GM12872 (cell line): Measurements from ENCODE around the gene RFX3.

Source experiments
- TF ChIP-seq, protein P1 (sequence below): IDR thresholded peaks from 3 replicates; pipeline ENCODE4 v1.5.1; 2011; ENCODE audit warnings: low read depth, mild to moderate bottlenecking, low read length, moderate library complexity; ENCODE audit not compliant: insufficient read depth

The RFX3 gene

DNA sequence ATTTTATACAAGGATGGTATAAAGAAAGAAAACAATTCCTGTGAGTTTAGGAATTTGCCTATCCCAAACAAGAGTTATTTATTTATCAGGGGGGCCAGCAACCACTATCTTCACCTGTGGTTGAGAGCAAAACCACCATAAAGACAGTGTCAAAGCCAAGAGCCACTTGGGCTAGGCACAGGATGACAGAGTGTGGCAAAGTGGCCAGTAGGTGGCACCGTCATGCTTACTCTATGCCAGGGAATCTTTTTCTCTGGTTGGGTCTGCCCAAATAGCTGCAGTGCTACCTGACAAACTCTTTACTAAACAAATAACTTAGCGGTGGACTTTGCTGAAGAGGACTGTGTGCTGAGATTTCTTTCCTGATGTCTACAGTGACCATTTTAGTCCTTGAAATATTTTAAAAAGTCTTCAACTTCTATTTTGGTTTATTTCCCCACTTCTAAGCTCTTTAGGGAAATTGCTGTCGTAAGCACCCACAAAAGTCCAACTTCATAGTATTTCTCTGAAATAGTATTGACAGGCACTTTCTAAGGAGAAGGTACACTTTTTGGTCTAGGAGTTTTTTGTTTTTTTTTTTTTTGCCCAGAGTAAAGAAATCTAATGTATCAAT lies 285.0 kb downstream of the RFX3 start:
- TF ChIP-seq, protein P1, sequence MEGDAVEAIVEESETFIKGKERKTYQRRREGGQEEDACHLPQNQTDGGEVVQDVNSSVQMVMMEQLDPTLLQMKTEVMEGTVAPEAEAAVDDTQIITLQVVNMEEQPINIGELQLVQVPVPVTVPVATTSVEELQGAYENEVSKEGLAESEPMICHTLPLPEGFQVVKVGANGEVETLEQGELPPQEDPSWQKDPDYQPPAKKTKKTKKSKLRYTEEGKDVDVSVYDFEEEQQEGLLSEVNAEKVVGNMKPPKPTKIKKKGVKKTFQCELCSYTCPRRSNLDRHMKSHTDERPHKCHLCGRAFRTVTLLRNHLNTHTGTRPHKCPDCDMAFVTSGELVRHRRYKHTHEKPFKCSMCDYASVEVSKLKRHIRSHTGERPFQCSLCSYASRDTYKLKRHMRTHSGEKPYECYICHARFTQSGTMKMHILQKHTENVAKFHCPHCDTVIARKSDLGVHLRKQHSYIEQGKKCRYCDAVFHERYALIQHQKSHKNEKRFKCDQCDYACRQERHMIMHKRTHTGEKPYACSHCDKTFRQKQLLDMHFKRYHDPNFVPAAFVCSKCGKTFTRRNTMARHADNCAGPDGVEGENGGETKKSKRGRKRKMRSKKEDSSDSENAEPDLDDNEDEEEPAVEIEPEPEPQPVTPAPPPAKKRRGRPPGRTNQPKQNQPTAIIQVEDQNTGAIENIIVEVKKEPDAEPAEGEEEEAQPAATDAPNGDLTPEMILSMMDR = peak; percentile 92

DNA sequence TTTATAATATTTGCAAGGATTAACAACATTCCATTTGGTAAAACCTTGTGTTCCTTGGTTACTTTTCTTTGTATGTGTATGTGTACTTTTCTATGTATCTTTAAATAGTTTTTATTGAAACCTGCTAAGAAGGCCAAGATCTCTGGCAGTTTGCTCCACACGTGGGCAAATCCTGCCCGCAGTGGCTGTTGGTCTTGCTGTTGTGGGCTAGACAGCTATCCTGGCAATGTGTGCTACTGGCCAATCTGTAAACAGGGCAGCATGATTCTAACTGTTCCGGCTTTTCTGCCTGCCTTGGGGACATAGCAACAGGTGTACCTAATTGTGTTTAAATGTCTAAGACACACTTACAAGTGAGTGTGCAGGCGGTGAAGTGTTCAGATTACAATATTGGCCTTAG lies 286.6 kb downstream of the RFX3 start:
- TF ChIP-seq, protein P1 = no peak

DNA sequence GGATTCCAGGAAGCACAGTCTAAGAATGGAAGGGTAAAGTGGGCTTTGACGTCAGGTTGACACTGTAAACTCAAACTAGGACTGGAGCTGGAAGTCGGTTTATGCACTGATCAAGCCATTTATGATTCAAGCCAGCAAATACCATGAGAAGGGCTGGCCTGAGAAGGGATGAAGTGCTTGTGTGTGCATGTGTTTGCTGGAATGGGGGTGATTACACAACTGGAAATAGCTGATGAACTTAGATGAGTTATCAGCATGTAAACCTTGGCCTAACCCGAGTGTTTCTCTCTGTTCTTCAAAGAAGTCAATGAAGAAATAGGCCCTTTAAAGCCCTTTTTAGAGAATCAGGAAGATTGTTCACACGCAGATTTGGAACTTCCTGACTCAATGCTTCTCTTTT lies 287.6 kb downstream of the RFX3 start:
- TF ChIP-seq, protein P1 = no peak

DNA sequence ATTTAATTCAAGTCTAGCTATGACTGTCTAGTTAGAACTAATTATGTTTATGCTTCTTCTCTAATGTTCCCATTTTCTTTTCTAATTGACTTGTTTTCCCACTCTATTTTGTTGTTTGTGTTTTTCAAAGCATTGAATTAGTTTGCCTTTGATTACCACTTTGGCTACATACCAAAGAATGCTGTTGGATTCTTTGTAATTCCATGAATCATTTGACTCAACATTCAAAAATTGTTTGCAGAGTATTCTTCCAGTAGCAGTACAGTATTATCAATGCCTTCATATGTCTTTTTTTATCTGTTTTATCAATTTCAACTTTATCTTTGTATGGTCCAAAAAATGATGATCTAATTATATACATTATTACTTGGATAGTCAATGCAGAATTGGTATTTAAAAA lies 288.7 kb downstream of the RFX3 start:
- TF ChIP-seq, protein P1 = no peak

DNA sequence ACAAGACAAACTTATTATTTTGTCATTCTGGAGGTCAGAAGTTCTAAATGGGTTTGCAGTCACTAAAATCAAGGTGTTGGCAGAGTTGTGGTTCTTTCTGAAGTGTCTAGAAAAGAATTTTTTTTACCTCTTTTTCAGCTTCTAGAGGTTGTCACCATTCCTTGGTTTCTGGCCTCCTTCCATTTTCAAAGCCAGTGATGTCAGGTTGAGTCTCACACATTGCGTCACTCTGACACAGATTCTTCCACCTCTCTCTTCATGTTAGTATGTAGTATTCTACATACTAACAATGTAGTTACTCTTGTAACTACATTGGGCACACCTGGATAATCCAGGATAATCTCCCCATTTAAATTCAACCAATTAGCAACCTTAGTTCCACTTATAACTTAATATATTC lies 290.3 kb downstream of the RFX3 start:
- TF ChIP-seq, protein P1 = no peak

DNA sequence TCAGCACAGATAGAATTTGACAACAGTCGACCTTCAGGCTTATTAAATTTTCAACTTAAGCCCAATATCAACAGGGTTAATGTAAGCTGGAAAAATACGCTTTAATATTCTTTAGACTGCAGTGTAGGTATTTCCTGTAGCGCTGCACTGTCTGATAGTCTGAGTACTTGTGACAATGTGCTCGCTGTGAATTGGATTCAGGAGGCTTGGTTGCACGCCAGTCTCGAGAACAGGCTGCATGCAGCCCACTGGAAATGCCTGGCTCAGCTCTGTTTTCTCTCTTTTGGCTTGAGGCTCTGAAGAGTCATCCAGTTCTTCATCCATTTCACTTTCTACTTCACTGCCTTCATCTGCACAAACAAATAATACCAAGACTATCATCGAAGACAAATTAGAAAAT lies 300.9 kb downstream of the RFX3 start:
- TF ChIP-seq, protein P1 = no peak

DNA sequence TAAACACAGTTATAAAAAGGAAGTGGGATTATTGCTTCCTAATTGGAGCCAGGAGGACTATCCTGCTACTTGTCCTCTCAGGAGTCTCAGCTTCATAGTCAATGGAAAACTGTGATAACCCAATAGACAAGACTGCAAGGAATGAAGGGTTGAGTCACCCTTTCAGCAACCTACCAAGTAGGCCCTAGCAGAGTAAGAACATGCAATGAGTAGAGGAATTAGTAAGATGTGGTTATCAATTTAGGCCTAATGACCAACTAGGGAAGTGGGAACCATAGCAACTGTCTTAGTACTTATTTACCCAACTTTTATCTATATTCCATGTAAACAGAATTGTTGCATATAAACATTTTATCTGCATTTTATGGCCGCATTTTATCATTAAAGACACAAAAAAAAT lies 310.1 kb downstream of the RFX3 start:
- TF ChIP-seq, protein P1 = no peak

DNA sequence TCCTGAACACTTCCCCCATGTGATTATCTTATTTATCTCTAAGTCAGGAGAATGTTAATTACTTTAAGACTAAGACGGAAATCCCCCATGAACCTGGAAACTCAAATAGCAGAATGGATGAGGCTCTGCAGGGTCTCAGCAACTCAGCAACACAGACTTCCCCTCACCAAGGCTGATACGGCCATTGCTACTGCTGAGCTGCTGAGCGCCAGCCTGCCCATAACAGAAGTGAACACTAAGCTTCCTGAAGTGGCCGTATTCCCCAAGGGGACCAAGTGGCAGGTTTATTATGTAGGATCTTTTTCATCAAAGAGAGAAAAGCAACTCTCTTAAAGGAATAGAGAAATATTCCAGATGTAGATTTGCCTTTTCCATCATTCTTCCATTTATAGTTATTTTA lies 311.1 kb downstream of the RFX3 start:
- TF ChIP-seq, protein P1 = no peak
